Measurements from ENCODE around the gene DNM3. TPM values are rescaled to one million over a fixed set of nuclear protein-coding genes. Genes with fewer than 3 reads are reported as not detected.

The DNM3 gene
- total and polyA plus RNA-seq, 5 donors from 2014 or later = 0.76 to 5.5 (median 1.6) TPM

DNA sequence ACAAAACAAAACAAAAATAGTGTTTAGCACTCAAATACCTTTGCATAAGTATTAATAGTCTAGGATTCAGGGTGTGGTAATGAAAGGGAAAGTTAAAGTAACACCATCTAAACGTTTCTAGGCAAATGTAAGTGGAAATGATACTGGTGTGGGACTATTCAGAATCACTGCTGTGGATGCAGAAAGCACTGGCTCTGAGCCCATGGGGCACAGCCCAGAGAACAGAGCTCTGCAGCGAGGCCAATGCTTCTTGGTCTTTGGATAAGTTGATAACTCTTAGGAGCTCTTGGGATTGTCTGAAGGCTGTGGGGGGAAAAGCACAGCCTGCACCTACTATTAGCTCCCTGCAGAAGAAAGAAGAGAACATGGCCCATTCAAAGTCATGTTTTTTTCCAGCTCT is 21.4 kb upstream of the DNM3 start:
- no peaks in the 10 kb centered on the region for H3K4me1 ChIP-seq (ENCODE audit: control insufficient read depth, insufficient read depth, low read length, poor library complexity, severe bottlenecking)
- no peak overlapping the region for H3K4me3 ChIP-seq (ENCODE audit: low read depth, low read length)
- no peaks in the 10 kb centered on the region for H3K27me3 ChIP-seq (ENCODE audit: control insufficient read depth, insufficient read depth, low read length)
- no peaks in the 10 kb centered on the region for H3K4me1 Mint-ChIP-seq
- H3K36me3 Mint-ChIP-seq = peaks cover 5% of the 10 kb centered on the region
- no peaks in the 10 kb centered on the region for H3K27me3 Mint-ChIP-seq
- H3K9me3 ChIP-seq (ENCODE audit: control insufficient read depth in 2 of 2, low read length in 2 of 2) = no peaks in the 10 kb centered on the region
- no peak overlapping the region for H3K27ac Mint-ChIP-seq
- no peak overlapping the region for H3K27ac ChIP-seq (ENCODE audit: insufficient read depth, low read length, poor library complexity, severe bottlenecking)
- ATAC-seq (ENCODE audit: low read depth in 2 of 2) = no peak
- H3K4me3 Mint-ChIP-seq = no peak overlapping the region
- H3K36me3 ChIP-seq (ENCODE audit: control insufficient read depth, insufficient read depth, low read length) = no peaks in the 10 kb centered on the region
- DNase-seq = no peak
- H3K9me3 Mint-ChIP-seq = peaks cover 0 to 5% (median 0%) of the 10 kb centered on the region in 7 donors

DNA sequence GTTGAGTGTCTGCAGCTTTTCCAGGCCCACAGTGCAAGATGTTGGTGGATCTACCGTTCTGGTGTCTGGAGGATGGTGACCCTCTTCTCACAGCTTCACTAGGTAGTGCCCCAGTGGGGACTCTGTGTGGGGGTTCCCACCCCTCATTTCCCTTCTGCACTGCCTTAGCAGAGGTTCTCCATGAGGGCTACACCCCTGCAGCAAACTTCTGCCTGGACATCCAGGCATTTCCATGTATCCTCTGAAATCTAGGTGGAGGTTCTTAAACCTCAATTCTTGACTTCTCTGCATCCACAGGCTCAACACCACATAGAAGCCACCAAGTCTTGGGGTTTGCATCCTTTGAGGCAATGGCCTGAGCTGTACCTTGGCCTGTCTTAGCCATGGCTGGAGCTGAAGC is 14.3 kb upstream of the DNM3 start:
- no peak for DNase-seq
- H3K36me3 Mint-ChIP-seq = peaks cover 8% of the 10 kb centered on the region

DNA sequence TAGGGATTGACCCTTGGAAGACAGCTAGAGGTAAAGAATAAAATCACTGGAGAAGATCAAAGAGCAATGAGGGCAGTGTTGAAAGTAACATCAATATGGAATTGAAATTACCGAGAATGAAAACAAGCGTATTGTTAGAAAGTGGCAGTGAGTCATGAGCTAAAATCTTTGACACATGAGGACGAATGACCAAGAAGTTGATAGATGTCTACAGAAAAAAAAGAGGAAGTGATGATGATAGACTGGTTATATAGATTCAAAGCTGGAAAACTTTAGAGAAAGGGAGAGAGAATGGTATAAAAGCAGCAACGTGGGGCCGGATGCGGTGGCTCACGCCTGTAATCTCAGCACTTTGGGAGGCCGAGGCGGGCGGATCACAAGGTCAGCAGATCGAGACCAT is 12.5 kb upstream of the DNM3 start:
- peaks cover 8% of the 10 kb centered on the region for H3K36me3 Mint-ChIP-seq

More for the DNA sequence above, 14.3 kb upstream of the DNM3 start:
- no peaks in the 10 kb centered on the region for H3K4me1 Mint-ChIP-seq
- no peak overlapping the region for H3K27ac ChIP-seq (ENCODE audit: insufficient read depth, low read length, poor library complexity, severe bottlenecking)
- no peaks in the 10 kb centered on the region for H3K27me3 ChIP-seq (ENCODE audit: control insufficient read depth, insufficient read depth, low read length)
- H3K9me3 ChIP-seq (ENCODE audit: control insufficient read depth in 2 of 2, low read length in 2 of 2) = peaks cover 8 to 13% of the 10 kb centered on the region in 2 experiments
- H3K36me3 ChIP-seq (ENCODE audit: control insufficient read depth, insufficient read depth, low read length) = no peaks in the 10 kb centered on the region
- no peak overlapping the region for H3K4me3 ChIP-seq (ENCODE audit: low read depth, low read length)
- no peak overlapping the region for H3K27ac Mint-ChIP-seq
- H3K4me3 Mint-ChIP-seq = no peak overlapping the region
- no peak for ATAC-seq (ENCODE audit: low read depth in 2 of 2)
- peaks cover 4 to 28% (median 18%) of the 10 kb centered on the region in 7 donors for H3K9me3 Mint-ChIP-seq
- H3K27me3 Mint-ChIP-seq = peaks cover 5% of the 10 kb centered on the region
- no peaks in the 10 kb centered on the region for H3K4me1 ChIP-seq (ENCODE audit: control insufficient read depth, insufficient read depth, low read length, poor library complexity, severe bottlenecking)

DNA sequence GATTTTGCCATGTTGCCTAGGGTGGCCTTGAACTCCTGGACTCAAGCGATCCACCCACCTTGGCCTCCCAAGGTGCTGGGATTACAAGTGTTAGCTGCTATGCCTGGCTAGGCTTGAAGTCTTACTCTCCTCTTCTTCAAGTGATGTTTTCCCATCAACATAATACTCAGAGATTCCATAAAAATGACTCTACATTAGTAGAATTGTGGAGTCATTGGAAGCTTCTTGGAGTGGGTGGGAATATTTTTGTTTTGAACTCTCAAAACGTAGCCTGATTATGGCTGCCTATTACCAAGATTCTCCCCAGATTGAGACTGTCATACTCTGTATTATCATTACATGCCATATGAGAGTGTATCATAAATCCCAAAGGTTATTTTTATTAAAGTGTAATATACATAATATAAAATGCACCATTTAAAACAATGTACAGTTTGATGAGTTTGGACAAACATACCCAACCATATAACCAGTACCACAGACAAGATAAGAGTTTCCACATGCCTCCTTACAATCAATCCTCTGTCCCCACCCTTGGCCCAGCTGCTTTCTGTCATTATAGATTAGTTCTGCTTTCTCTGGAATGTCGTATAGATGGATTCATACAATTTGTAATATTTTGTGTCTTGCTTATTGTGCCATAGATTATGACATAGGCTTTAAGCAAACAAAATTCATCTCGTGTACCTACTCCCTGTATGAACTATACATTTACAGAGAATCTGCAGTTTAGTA is 8.0 kb upstream of the DNM3 start:
- no peak overlapping the region for H3K27ac ChIP-seq (ENCODE audit: insufficient read depth, low read length, poor library complexity, severe bottlenecking)
- Mint-ChIP-seq H3K27me3 (peaks cover 5% of the 10 kb centered on the region), H3K4me1 (no peaks in the 10 kb centered on the region), H3K4me3 (no peak overlapping the region), H3K9me3 (peaks cover 0 to 6% (median 5%) of the 10 kb centered on the region in 7 donors), H3K27ac (no peak overlapping the region), H3K36me3 (no peaks in the 10 kb centered on the region)
- H3K4me3 ChIP-seq (ENCODE audit: low read depth, low read length) = no peak overlapping the region
- no peaks in the 10 kb centered on the region for H3K9me3 ChIP-seq (ENCODE audit: control insufficient read depth in 2 of 2, low read length in 2 of 2)
- H3K4me1 ChIP-seq (ENCODE audit: control insufficient read depth, insufficient read depth, low read length, poor library complexity, severe bottlenecking) = no peaks in the 10 kb centered on the region
- no peak for ATAC-seq (ENCODE audit: low read depth in 2 of 2)
- DNase-seq = no peak
- no peaks in the 10 kb centered on the region for H3K27me3 ChIP-seq (ENCODE audit: control insufficient read depth, insufficient read depth, low read length)
- H3K36me3 ChIP-seq (ENCODE audit: control insufficient read depth, insufficient read depth, low read length) = no peaks in the 10 kb centered on the region

More for the DNA sequence above, 12.5 kb upstream of the DNM3 start:
- Mint-ChIP-seq H3K4me3 (no peak overlapping the region), H3K27ac (no peak overlapping the region), H3K4me1 (no peaks in the 10 kb centered on the region), H3K27me3 (peaks cover 5% of the 10 kb centered on the region), H3K9me3 (peaks cover 4 to 28% (median 18%) of the 10 kb centered on the region in 7 donors)
- no peak overlapping the region for H3K27ac ChIP-seq (ENCODE audit: insufficient read depth, low read length, poor library complexity, severe bottlenecking)
- H3K9me3 ChIP-seq (ENCODE audit: control insufficient read depth in 2 of 2, low read length in 2 of 2) = peaks cover 8 to 13% of the 10 kb centered on the region in 2 experiments
- no peaks in the 10 kb centered on the region for H3K36me3 ChIP-seq (ENCODE audit: control insufficient read depth, insufficient read depth, low read length)
- no peak for DNase-seq
- H3K27me3 ChIP-seq (ENCODE audit: control insufficient read depth, insufficient read depth, low read length) = no peaks in the 10 kb centered on the region
- no peaks in the 10 kb centered on the region for H3K4me1 ChIP-seq (ENCODE audit: control insufficient read depth, insufficient read depth, low read length, poor library complexity, severe bottlenecking)
- H3K4me3 ChIP-seq (ENCODE audit: low read depth, low read length) = no peak overlapping the region
- ATAC-seq (ENCODE audit: low read depth in 2 of 2) = no peak

DNA sequence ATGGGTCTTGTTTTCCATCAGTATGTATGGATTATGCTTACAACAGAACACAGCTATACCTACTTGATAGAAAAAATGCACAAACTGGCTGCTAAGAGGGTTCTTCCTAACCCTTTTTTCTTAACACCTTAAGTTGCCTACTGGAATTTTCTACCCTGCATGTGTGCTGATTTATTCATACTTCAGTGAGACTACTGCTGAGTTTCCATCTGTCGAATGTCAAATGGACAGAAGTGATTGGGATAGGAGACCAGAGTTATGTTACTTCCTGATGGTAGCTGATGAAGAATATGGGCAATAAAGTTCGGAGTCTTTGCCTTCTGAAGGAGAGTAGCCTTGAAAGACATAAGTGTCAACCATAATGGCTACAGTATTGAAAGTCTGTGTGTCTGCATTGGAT is 6.5 kb upstream of the DNM3 start:
- ATAC-seq (ENCODE audit: low read depth in 2 of 2) = no peak
- Mint-ChIP-seq H3K4me1 (no peaks in the 10 kb centered on the region), H3K9me3 (peaks cover 0 to 1% (median 0%) of the 10 kb centered on the region in 7 donors)

DNA sequence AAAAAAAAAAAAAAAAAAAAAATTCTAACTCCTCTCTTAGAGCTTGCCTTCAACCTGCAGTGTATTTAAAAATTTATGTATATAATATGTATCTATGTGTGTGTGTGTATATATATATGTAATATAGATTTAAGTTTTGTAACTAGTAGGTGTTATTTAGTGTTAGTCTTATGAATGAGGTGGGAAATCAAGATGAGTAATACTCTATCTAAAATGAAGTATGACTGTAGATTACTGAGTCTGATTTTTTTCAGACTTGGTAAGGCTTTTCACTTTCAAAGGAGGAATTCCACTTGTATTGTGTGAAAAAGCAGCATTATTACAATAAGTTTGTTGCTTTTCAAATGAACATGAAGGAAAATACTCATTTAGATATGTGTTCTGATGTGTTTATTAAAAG is 5.4 kb upstream of the DNM3 start:
- H3K4me1 ChIP-seq (ENCODE audit: control insufficient read depth, insufficient read depth, low read length, poor library complexity, severe bottlenecking) = peaks cover 1% of the 10 kb centered on the region
- Mint-ChIP-seq H3K36me3 (no peaks in the 10 kb centered on the region), H3K27ac (no peak overlapping the region), H3K4me3 (no peak overlapping the region), H3K27me3 (peaks cover 6% of the 10 kb centered on the region), H3K9me3 (peaks cover 0 to 1% (median 0%) of the 10 kb centered on the region in 7 donors), H3K4me1 (peaks cover 0 to 9% (median 5%) of the 10 kb centered on the region in 4 donors)
- no peak overlapping the region for H3K27ac ChIP-seq (ENCODE audit: insufficient read depth, low read length, poor library complexity, severe bottlenecking)
- H3K27me3 ChIP-seq (ENCODE audit: control insufficient read depth, insufficient read depth, low read length) = no peaks in the 10 kb centered on the region
- no peaks in the 10 kb centered on the region for H3K36me3 ChIP-seq (ENCODE audit: control insufficient read depth, insufficient read depth, low read length)
- ATAC-seq (ENCODE audit: low read depth in 2 of 2) (no peak), DNase-seq (no peak)
- H3K4me3 ChIP-seq (ENCODE audit: low read depth, low read length) = no peak overlapping the region
- H3K9me3 ChIP-seq (ENCODE audit: control insufficient read depth in 2 of 2, low read length in 2 of 2) = no peaks in the 10 kb centered on the region

More for the DNA sequence above, 6.5 kb upstream of the DNM3 start:
- no peaks in the 10 kb centered on the region for H3K36me3 Mint-ChIP-seq
- no peak overlapping the region for H3K4me3 ChIP-seq (ENCODE audit: low read depth, low read length)
- H3K27ac ChIP-seq (ENCODE audit: insufficient read depth, low read length, poor library complexity, severe bottlenecking) = no peak overlapping the region
- DNase-seq = no peak
- H3K27ac Mint-ChIP-seq = no peak overlapping the region
- H3K27me3 Mint-ChIP-seq = no peaks in the 10 kb centered on the region
- H3K9me3 ChIP-seq (ENCODE audit: control insufficient read depth in 2 of 2, low read length in 2 of 2) = no peaks in the 10 kb centered on the region
- H3K27me3 ChIP-seq (ENCODE audit: control insufficient read depth, insufficient read depth, low read length) = no peaks in the 10 kb centered on the region
- no peak overlapping the region for H3K4me3 Mint-ChIP-seq
- H3K4me1 ChIP-seq (ENCODE audit: control insufficient read depth, insufficient read depth, low read length, poor library complexity, severe bottlenecking) = no peaks in the 10 kb centered on the region
- H3K36me3 ChIP-seq (ENCODE audit: control insufficient read depth, insufficient read depth, low read length) = no peaks in the 10 kb centered on the region

DNA sequence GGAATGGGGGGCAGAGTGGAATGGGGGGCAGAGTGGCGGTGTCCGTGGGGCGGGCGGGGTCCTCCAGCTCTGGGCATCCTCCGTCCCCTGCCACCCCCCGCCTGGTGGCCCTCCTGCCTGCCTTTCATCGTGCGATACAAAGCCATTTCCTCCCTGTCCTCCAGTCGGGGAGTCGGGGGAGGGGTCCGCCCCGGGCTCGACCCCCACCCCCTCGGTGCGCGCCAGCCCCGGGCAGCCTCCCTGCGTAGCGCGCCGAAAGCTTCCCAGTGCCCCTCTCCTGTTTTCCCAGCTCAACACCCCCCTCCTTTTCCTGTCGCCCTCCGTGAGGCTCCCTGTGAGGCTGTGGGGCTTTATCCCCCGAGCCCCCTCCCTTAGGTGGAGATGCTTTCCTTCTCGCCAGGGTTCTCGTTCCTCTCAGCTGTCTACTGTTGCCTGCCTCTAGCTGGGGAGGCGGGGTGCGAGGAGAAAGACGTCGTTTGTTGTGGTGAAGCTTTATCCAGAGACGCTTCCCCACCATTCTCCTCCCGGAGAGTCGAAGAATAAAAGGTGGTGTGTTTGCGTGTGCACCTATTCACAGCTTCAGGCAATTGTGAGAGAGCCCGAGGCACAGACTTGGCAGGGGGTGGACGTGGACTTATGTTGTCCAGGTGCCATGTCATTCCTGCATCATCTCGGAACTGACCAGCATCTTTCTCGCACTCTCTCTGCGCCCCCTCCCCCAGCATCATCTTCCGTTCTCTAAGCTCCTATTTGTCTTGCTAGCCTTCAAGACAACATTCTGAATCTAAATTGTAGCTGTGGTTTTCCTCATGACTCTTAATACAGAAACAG is 848 bp downstream of the DNM3 start:
- Mint-ChIP-seq H3K36me3 (no peaks in the 10 kb centered on the region), H3K27ac (peak overlapping the region; percentile 33 to 88 (median 64)), H3K4me3 (peak overlapping the region; percentile 83 to 92 (median 88)), H3K4me1 (peaks cover 0 to 19% (median 15%) of the 10 kb centered on the region in 4 donors), H3K9me3 (peaks cover 0 to 1% (median 0%) of the 10 kb centered on the region in 7 donors), H3K27me3 (peaks cover 45% of the 10 kb centered on the region)
- H3K27ac ChIP-seq (ENCODE audit: insufficient read depth, low read length, poor library complexity, severe bottlenecking) = no peak overlapping the region
- H3K4me3 ChIP-seq (ENCODE audit: low read depth, low read length) = peak overlapping the region; percentile 47
- H3K36me3 ChIP-seq (ENCODE audit: control insufficient read depth, insufficient read depth, low read length) = no peaks in the 10 kb centered on the region
- no peak for ATAC-seq (ENCODE audit: low read depth in 2 of 2)
- peak in 1 of 3 donors; percentile 19 for DNase-seq
- H3K4me1 ChIP-seq (ENCODE audit: control insufficient read depth, insufficient read depth, low read length, poor library complexity, severe bottlenecking) = peaks cover 17% of the 10 kb centered on the region
- H3K9me3 ChIP-seq (ENCODE audit: control insufficient read depth in 2 of 2, low read length in 2 of 2) = no peaks in the 10 kb centered on the region
- peaks cover 26% of the 10 kb centered on the region for H3K27me3 ChIP-seq (ENCODE audit: control insufficient read depth, insufficient read depth, low read length)
